ENCODE results near the gene RAMAC. TPM values are rescaled to one million over a fixed set of nuclear protein-coding genes. Genes with fewer than 3 reads are reported as not detected.
"Not testable (repeated sequence)": the region's sequence is repeated elsewhere in the genome, so short reads cannot be mapped to it uniquely, and the experiment has no call there.

Gene RAMAC
- polyA plus RNA-seq, 2 of the 4 experiments (the other 2 are of a cell fraction): 38.9 to 68.1 TPM

- POLR2A ChIA-PET: interaction anchor here (0.8 kb wide), 1 partner anchor 10 kb away, joined by 4 read pairs; the partner anchor contains the start of gene RAMAC
- no peaks in the 10 kb centered on the region for H3K9me3 ChIP-seq
- 72% methylated on average over 3 of the region's 3 CpGs for WGBS (ENCODE audit: missing lambda C conversion rate)
- DNase-seq (ENCODE audit: low read depth in 1 of 2, low spot score in 1 of 2) (no peak), FAIRE-seq (no peak), ATAC-seq (no peak)
- no peak overlapping the region for H3K27ac ChIP-seq
- CTCF ChIA-PET: interaction anchor here (0.6 to 2.3 kb wide), 4 partner anchors 15 to 464 kb away, joined by 3 to 11 read pairs (median 9); partner anchors contain the start of gene C15orf40
- H3K4me2 ChIP-seq: no peak overlapping the region
- H3K4me1 ChIP-seq: peaks cover 4% of the 10 kb centered on the region; the same call in 1 of the 3 replicates
- H3K4me3 ChIP-seq: no peak overlapping the region
- TF ChIP-seq JUNB (IDR thresholded peaks at IDR 0.05) (no peak), ZSCAN20 (CRISPR knock-in tag; IDR thresholded peaks at IDR 0.05) (no peak), MAZ (IDR thresholded peaks at IDR 0.05; ENCODE audit: borderline replicate concordance, low read depth, low read length) (no peak)
Measured at GRCh38 chr15:82995938-82996337, 9.9 kb downstream of the RAMAC start.

DNA sequence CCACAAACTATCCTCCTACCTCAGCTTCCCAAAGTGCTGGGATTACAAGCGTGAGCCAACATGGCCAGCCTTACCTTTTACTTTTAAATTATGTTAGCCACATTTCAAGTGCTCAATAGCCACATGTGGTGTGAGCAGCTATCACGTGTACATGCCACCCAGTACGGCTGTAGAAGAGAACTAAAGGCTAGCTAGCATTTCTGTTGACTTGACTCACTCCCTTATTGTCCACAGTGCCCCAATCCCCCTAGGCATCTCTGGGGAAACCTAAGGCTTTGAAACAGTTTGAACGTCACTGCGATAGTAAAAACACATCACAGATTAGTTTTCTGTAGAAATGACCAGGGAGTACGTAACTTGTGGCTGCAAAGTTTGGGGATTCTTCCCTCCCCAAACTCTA is 13.4 kb downstream of the RAMAC start:
- DNase-seq (ENCODE audit: low read depth in 1 of 2, low spot score in 1 of 2) (no peak), ATAC-seq (peak in 1 of 2 experiments; percentile 32; a peak in 2 of 6 replicates), FAIRE-seq (no peak)
- H3K9me3 ChIP-seq: no peaks in the 10 kb centered on the region
- 81% methylated on average over 6 of the region's 6 CpGs for WGBS (ENCODE audit: missing lambda C conversion rate)
- H3K4me1 ChIP-seq: peaks cover 4% of the 10 kb centered on the region; the same call in 1 of the 3 replicates
- CTCF ChIA-PET: interaction anchor here (0.7 to 6.4 kb wide), 26 partner anchors 11 to 575 kb away, joined by 3 to 48 read pairs (median 4); partner anchors contain the start of genes AP3B2, C15orf40, CPEB1 and RAMAC
- H3K27ac ChIP-seq: no peak overlapping the region
- TF ChIP-seq PBX3 (IDR thresholded peaks at IDR 0.05) (no peak), JUN (IDR thresholded peaks at IDR 0.05) (no peak), CEBPB (IDR thresholded peaks at IDR 0.05) (no peak), NPAS2 (CRISPR knock-in tag; IDR thresholded peaks at IDR 0.05; ENCODE audit: borderline replicate concordance) (no peak), MAFK (IDR thresholded peaks at IDR 0.05; ENCODE audit: partially characterized antibody) (no peak), BHLHE40 (IDR thresholded peaks at IDR 0.05; ENCODE audit: low read depth, low read length) (no peak), HOXB5 (CRISPR knock-in tag; IDR thresholded peaks at IDR 0.05) (no peak), HOXA7 (CRISPR knock-in tag; IDR thresholded peaks at IDR 0.05) (no peak), USF2 (IDR thresholded peaks at IDR 0.05) (no peak), MAX (IDR thresholded peaks at IDR 0.05) (no peak), CHD2 (IDR thresholded peaks at IDR 0.05; ENCODE audit: low read length, partially characterized antibody) (no peak), RFX5 (IDR thresholded peaks at IDR 0.05) (no peak), CBX2 (IDR thresholded peaks at IDR 0.05; ENCODE audit: borderline replicate concordance, low read depth) (no peak), EHF (CRISPR knock-in tag; IDR thresholded peaks at IDR 0.05) (no peak)
- H3K4me2 ChIP-seq: no peak overlapping the region
- POLR2A ChIA-PET: no interaction called here
- no peak overlapping the region for H3K4me3 ChIP-seq

DNA sequence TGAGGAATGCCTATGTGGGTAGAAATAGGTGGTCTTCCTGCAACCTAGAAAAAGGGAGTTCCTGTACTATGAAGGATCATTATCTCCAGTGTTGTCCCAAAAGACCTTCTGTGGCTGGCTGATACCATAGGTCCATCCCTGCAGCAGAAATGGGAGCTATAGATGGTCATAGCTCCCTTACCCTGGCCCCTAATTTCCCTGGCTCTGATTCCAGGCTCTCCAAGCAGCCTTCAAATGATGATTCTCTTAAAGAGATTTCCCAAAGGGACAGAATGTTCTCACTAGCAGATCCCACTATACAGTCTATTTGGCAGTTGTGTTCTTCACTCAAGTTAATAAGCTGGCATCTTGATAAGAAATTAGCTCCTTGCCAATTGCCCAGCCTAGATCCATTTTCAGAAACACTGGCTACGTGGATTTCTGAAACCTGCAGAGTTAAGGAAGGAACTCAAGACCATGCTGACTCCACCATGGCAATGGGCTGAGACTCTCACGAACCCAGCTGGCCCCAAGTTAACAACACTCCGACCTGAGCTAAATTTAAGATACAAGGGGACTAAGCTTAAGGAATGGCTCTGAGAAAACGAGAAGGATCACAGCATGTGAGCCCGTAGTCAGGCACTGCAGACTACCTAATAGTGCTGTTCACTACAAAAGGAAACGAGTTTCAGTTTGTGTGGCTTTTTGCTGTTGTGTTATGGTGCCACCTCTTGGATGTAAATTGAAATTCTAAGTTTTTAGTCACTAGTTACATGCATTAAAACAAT is 14.1 kb downstream of the RAMAC start:
- CTCF ChIA-PET: interaction anchor here (0.6 to 6.4 kb wide), 52 partner anchors 8 to 575 kb away, joined by 3 to 48 read pairs (median 4); partner anchors contain the start of genes AP3B2, C15orf40, CPEB1 and RAMAC
- POLR2A ChIA-PET: interaction anchor here (0.6 kb wide), 2 partner anchors 250 to 464 kb away, joined by 3 read pairs; no protein-coding TSS in a partner anchor
- DNase-seq (ENCODE audit: low read depth in 1 of 2, low spot score in 1 of 2): peak; percentile 54 to 69

GRCh38 chr15:83000672-83001031 is 14.6 kb downstream of the RAMAC start:
- H3K4me1 ChIP-seq; FAIRE-seq; H3K27ac ChIP-seq; H3K4me3 ChIP-seq; DNase-seq (ENCODE audit: low read depth in 1 of 2, low spot score in 1 of 2); H3K9me3 ChIP-seq: not testable (repeated sequence)
- peak overlapping the region; percentile 73 for H3K4me2 ChIP-seq
- CTCF ChIA-PET: interaction anchor here (0.7 to 6.4 kb wide), 42 partner anchors 9 to 574 kb away, joined by 3 to 48 read pairs (median 4); partner anchors contain the start of genes AP3B2, C15orf40, CPEB1 and RAMAC
- ATAC-seq: peak in 1 of 2 experiments; percentile 26; a peak in 3 of 6 replicates
- WGBS (ENCODE audit: missing lambda C conversion rate): 89% methylated on average over 3 of the region's 3 CpGs
- POLR2A ChIA-PET: interaction anchor here (0.6 kb wide), 2 partner anchors 319 to 465 kb away, joined by 3 to 6 read pairs; no protein-coding TSS in a partner anchor

More for the DNA sequence above, 14.1 kb downstream of the RAMAC start:
- peak; percentile 86 to 90 for TF ChIP-seq RAD21 (conservative IDR thresholded peaks at IDR 0.05 in 1 of 2, IDR thresholded peaks at IDR 0.05 in 1 of 2)
- TF ChIP-seq SMC3 (IDR thresholded peaks at IDR 0.05): peak; percentile 63
- no peak for TF ChIP-seq ZC3H11A (IDR thresholded peaks at IDR 0.05)
- peak; percentile 88 for TF ChIP-seq CTCF (IDR thresholded peaks at IDR 0.05)
- Histone ChIP-seq H3K4me1 (peaks cover 4% of the 10 kb centered on the region; the same call in 1 of the 3 replicates), H3K9me3 (no peaks in the 10 kb centered on the region), H3K4me2 (peak overlapping the region; percentile 73), H3K4me3 (peak overlapping the region; percentile 30; the same call in 2 of the 3 replicates), H3K27ac (peak overlapping the region; percentile 46 to 61; a peak in 4 of 6 replicates)
- FAIRE-seq: peak; percentile 63
- 17% methylated on average over 6 of the region's 6 CpGs for WGBS (ENCODE audit: missing lambda C conversion rate)
- peak; percentile 87 to 88 for ATAC-seq

All from A549 (cell line).